Melanocyte of skin (primary cell): Measurements from ENCODE around the gene AMIGO2. TPM values are rescaled to one million over a fixed set of nuclear protein-coding genes. Genes with fewer than 3 reads are reported as not detected.

Experiments
- total RNA-seq, 2 donors: library from RNA; depleted of rRNA; stranded (reverse); fragments of >200 nt; gene quantifications; 2 replicates each; pipeline ENCODE4 v1.2.3, GENCODE V29; 2012

AMIGO2 gene
- total RNA-seq: 1 to 10 TPM; 1.0 to 4.0 TPM

DNA sequence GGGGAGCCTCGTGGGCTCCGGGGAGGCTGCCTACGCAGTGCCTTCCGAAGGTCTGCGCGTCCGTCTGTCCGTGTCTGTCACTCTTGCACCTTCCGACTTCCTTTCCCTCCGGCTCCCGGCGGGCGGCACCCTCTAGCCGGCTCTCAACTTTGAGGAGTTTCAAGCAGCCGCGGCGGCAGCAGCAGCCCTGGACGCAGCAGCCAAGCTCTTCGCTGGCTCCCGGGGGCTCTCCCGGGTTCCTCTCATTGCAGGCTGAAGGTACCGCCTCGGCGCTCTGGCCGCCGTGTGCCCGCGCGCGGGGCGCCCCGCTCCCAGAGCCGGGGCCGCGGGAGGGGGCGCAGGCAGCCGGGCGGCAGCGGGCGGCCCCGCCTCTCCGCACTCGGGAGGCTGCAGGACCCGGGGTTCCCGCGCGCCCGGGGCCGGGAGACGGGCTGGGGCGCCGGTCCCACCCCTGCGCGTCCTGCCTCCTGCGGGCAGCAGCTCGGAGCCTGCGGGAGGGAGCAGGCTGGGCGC is at the start of gene AMIGO2, which contains the start of gene PCED1B:
Gene AMIGO2, minus strand, starts transcription at position 492 of the 513 bp plus-strand sequence. CDS start 957 bp downstream, outside the sequence.
Gene PCED1B, plus strand, starts transcription at position 154 of the 513 bp plus-strand sequence. CDS start 155,443 bp downstream, outside the sequence.

Other genes with a start within 250 kb of the AMIGO2 start
- under 1 TPM; under 0.01 to 0.69 TPM for gene PCED1B, start 338 bp downstream of the AMIGO2 start, total RNA-seq